Brain microvascular endothelial cell (primary cell): ENCODE data around the gene TF.

Source experiments
- DNase-seq: peaks from one replicate; pipeline ENCODE4 v3.0.0-alpha.2; 2020
- H3K27ac ChIP-seq: fragments of 250-450 bp; sonication (Bioruptor Pico); 2 replicates; pipeline ENCODE4 v1.5.1; 2020; ENCODE audit warnings: mild to moderate bottlenecking, moderate library complexity
- H3K27me3 ChIP-seq: fragments of 250-450 bp; sonication (Bioruptor Pico); replicated peaks from 2 replicates; pipeline ENCODE4 v1.5.1; 2020; ENCODE audit warnings: mild to moderate bottlenecking
- H3K36me3 ChIP-seq: fragments of 250-450 bp; sonication (Bioruptor Pico); replicated peaks from 2 replicates; pipeline ENCODE4 v1.5.1; 2020; ENCODE audit warnings: mild to moderate bottlenecking
- H3K4me3 ChIP-seq: 2 replicates; pipeline ENCODE4 v1.5.1; 2011; ENCODE audit warnings: low read depth, mild to moderate bottlenecking, control low read depth, low read length, moderate library complexity
- CTCF ChIP-seq: IDR thresholded peaks from 2 replicates; pipeline ENCODE4 v1.5.1; 2011; ENCODE audit warnings: low read depth, mild to moderate bottlenecking, moderate library complexity, low read length, control low read depth, inconsistent platforms; ENCODE audit errors: missing control alignments
- in situ Hi-C: cut with HindIII; loops from 2 replicates; pipeline ENCODE4 v1.10.0; 2017; ENCODE audit warnings: low sequenced_read_pairs, low pct_ligation_motif_present

TF gene

GRCh38 chr3:133701435-133702358 is 44.5 kb upstream of the TF start:
- H3K36me3 ChIP-seq = no peaks in the 10 kb centered on the region
- no peak for TF ChIP-seq CTCF
- no peak overlapping the region for H3K27ac ChIP-seq
- H3K27me3 ChIP-seq = peaks cover 1% of the 10 kb centered on the region
- in situ Hi-C loops = no loop called here
- no peak overlapping the region for H3K4me3 ChIP-seq
- no peak for DNase-seq

- Histone ChIP-seq H3K27ac (no peak overlapping the region), H3K36me3 (no peaks in the 10 kb centered on the region), H3K27me3 (peaks cover 1% of the 10 kb centered on the region), H3K4me3 (no peak overlapping the region)
- TF ChIP-seq CTCF = no peak
- no peak for DNase-seq
- in situ Hi-C loops = no loop called here
Observed at GRCh38 chr3:133703915-133704314, 42.3 kb upstream of the TF start.

- no peak for TF ChIP-seq CTCF
- in situ Hi-C loops = no loop called here
- no peak for DNase-seq
- Histone ChIP-seq H3K4me3 (no peak overlapping the region), H3K27ac (no peak overlapping the region), H3K36me3 (no peaks in the 10 kb centered on the region), H3K27me3 (peaks cover 1% of the 10 kb centered on the region)
Observed at GRCh38 chr3:133706033-133706432, 40.2 kb upstream of the TF start.

- Histone ChIP-seq H3K27ac (no peak overlapping the region), H3K4me3 (no peak overlapping the region), H3K36me3 (no peaks in the 10 kb centered on the region), H3K27me3 (peaks cover 1% of the 10 kb centered on the region)
- no peak for TF ChIP-seq CTCF
- in situ Hi-C loops = no loop called here
- DNase-seq = no peak
Observed at GRCh38 chr3:133709139-133709750, 36.9 kb upstream of the TF start.

- Histone ChIP-seq H3K36me3 (no peaks in the 10 kb centered on the region), H3K4me3 (no peak overlapping the region), H3K27me3 (peaks cover 1% of the 10 kb centered on the region), H3K27ac (no peak overlapping the region)
- in situ Hi-C loops = no loop called here
- TF ChIP-seq CTCF = no peak
- DNase-seq = no peak
Observed at GRCh38 chr3:133711013-133711412, 35.2 kb upstream of the TF start.
